Activated CD8-positive, alpha-beta memory T cell treated with anti-CD3 and anti-CD28 coated beads, Interleukin-2, amount 50 U/mL, for 48 hours (primary cell): ENCODE data around the gene PTPRG.

ENCODE experiments used
- DNase-seq: peaks from one replicate; pipeline ENCODE4 v3.0.0-alpha.2; 2020

The PTPRG gene

DNA sequence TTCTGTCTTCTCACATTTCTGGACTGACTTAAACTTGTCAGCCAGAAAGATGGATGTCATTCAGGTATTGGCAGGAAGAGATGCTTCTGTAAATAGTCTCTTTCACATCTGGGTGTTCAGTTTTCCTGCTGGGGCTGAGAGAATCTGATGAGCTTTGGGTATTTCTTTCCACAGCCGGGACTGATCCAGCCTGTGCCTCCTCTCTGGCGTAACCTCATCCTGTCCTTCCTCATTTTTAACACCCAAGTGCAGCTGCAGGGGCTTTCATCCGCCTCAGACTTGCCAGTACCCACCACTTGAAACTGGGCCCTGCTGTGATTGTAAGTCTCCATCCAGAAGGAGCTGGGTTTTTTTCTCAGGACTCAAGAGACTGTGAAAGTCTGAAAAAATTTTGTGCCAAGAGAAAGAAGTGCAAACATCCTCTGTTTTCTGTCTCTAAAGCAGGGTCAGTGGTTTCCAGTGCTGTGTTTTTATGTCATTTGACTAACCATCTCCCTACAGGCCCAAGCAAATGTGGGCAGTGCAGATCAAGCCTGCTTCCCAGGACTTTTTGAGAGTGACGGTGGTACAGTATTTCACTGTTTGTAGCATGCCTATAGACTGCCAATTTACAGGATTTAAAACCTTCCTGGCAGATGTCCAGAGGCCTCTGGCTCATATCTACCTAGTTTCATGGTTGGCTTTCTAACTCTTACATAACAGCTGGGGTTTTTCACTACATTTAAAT lies 342.7 kb downstream of the PTPRG start:
- DNase-seq = no peak

DNA sequence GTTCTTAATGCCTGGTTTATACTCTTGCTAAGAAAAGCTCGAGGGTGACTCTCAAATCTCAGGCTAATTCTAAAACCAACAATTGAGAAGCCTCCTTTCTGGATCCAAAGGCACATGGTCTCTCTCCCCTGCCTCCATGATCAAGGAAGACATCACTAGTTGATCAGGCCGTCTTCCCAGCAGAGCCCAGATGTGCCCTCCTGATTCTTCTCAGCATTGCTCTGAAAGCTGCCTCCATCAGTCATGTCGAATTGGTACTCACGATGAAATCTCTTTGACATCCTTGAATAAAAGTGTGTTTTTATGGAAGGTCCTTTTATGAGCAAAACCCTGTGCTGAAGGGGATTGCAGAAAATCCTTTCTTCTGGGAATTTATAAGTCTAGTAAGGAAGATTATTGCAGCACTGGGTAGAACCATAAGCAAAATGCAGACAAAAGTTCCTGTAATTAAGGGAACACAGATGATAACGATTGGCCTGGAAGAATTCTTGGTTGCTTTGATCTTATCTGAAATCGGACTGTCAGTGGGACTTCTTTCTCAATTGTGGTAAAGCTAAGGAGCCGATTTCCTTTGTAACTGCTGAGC lies 345.9 kb downstream of the PTPRG start:
- no peak for DNase-seq

DNA sequence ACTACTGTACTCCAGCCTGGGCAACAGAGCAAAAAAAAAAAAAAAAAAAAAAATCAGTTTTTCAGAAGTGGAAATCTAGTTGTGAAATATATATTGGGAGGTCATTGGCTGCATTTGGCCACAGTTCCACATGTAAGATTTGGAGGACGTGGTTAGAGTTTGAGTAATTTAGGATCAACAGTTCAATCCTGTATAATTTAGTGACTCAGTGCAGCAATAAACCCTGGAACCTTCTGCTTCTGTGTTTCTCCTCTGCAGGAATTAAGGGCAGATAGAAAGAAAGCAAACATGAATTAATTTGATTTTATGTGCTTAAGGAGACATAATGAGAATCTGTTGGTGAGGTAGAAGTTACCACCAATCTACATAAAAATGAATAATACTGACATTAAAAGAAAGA lies 347.0 kb downstream of the PTPRG start:
- DNase-seq = no peak

DNA sequence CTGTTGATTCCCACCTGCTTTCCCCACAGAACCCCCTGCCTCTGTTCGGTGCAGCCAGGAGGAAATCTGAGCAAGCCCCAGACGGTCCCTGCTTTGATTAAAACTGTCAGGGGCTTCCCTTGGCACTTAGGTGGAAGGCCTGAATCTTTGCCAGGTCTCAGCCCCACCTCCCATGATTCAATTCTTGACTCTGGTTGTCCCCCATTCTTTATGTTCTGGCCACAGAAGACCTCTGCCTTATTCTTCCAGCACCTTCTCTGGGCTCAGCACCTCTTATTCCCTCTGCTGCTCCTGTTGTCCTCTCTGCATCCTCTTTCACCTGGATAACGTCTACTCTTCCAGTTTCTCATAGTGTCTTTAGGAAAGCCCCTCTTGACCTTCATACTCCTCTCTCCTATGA lies 349.4 kb downstream of the PTPRG start:
- no peak for DNase-seq

DNA sequence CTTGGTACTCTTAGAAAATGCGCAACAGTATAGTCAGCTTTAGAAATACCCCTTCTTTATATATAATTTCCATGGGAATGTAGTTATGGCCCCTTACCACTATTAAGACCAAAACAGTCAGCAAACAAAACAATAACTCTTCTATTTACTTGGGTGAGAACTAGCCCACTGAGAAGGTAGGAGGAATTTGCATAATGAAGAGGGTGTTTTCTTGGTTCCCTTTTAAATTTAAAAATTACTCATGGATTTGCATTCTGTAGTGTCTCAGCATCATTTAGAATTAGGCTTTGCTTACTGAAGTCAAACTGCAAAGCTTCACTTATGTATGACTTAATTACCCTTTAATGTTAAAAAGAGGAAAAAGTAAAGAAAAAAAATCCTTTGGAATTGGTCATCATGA lies 350.8 kb downstream of the PTPRG start:
- no peak for DNase-seq

DNA sequence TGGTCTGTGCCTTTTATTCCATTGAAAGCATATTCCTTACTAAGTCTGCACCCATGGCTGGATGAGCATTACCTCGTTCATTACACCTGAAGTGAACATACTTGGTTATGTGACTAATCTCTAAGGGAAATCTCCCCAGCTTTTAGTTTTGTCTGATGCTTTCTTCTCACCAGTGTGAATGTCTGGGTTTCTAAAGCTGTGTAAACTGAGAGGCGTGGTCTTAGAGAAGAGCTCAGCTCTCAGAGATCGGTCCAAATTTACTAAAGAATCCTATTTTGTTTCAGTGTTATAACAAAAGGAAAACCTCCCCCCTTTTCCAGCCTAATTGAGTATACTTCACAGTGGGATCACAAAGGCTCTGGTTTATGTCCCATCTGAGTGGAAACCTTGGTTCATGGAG lies 352.3 kb downstream of the PTPRG start:
- DNase-seq = no peak

DNA sequence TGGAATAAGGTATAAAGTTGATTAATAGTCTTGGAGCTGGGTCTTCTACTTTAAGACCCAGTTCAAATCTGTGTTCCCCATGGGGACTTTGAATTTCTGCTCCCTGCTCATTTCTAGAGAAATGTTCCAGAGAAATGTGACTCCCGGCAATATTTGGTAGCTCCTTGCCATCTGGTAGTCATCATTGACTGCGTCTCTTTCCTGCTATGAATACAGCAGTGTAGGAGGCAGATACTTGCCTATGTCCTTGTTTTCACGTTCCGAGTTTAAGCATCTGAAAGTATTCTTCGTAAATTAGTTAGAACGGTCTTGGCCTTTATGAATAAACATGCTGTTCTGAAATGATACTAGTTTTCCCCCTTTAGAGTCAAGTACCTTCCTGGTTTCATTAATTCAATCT lies 352.9 kb downstream of the PTPRG start:
- no peak for DNase-seq

DNA sequence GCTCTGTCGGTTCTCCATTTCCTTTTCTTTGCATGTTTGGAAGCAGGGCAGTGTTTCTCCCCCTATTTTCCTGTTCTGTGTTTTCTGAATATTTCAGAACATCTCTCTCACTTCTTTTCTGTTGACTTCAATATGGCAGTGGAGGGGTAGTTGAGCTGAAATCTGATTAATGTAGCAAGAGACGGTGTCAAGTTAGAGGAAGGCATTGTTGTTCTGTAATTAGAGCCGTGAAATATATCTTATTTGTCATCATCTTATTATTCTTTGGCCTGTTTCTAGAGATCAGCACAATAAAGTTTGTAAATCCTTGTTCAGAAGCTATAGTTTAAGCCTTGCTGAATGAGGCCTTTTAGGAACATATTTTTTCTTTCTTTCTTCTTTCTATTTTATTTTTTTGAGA lies 353.9 kb downstream of the PTPRG start:
- DNase-seq = no peak

DNA sequence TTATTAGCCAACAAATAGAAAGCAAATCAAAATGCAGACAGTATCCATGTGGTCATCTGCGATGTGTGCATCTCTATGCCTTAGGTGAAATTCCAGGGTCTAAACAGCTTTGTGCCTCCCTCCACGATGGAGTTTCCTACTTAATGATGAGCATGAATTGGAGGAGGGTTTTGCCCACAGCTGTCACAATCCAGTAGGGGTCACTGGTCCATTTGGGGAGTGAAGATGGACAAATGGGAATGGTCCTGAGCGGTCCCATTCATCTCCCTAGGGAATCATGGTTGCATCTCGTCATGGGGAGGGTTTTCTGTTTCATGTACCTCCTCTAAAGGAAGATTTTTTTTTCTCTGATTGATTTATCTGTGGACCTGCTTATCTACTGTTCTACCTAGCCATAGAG lies 358.0 kb downstream of the PTPRG start:
- no peak for DNase-seq

DNA sequence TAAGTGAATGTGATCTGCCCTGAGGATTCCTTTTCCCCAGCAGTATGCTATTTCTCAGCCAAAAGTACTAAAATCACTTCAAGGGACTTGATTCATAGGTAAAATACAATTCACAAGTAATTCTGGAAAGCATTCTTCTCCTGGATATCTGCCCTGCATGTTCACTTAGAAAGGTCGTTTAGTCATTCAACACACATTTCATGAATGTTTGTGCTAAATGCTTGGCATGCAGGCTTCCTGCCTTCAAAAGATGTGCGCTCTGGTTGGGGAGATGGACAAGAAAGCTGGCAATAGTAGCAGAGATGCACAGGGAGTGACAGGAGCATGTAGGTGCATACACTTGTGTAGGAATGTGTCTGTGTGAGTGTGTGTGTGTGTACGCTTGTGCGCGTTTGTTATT lies 360.7 kb downstream of the PTPRG start:
- no peak for DNase-seq

DNA sequence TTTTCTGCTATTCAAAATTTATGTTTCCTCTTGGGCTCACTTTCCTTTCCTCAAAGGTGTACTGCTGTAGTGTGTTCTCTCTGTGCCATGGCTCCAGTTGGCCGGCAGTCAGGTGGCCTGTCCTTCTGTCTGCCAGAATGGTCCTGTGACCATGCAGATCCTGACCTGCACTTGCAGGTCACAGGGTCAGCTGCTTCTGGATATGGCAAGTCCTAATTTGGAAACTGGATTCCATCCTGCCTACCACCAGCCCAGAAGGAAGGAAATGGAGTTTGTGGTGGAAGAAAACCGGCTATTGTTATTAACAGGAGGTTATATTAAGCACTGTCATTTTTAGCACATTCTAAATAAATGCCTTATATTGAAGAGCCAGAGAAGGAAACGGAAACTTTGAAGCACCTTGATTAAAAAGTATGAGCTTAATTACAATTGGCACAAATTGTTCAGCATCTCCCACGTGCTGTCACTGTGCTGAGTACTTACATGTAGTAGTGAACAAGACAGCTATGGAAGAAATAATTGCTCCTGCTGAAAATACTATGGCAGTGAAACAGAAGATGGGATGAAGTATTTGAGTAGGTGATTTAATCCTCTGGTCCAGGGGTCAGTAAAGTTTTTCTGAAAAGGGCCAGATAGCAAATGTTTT lies 362.8 kb downstream of the PTPRG start:
- no peak for DNase-seq

DNA sequence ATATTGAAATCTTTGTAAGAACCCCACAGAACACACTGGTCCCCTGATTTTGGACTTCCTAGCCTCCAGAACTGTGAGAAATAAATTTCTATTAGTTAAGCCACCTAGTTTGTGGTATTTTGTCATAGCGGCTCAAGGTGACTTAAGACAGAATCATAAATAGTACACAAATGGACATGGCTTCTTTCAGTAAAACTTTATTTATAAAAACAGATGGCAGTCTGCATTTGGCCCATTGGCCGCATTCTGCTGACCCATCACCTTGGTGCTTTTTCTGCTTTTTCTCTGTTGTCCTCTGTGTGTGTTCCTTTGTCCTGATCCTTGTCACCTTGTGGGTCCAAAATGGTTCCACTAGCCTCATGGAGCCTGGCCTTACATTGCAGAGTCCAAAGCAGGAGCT lies 363.6 kb downstream of the PTPRG start:
- no peak for DNase-seq

DNA sequence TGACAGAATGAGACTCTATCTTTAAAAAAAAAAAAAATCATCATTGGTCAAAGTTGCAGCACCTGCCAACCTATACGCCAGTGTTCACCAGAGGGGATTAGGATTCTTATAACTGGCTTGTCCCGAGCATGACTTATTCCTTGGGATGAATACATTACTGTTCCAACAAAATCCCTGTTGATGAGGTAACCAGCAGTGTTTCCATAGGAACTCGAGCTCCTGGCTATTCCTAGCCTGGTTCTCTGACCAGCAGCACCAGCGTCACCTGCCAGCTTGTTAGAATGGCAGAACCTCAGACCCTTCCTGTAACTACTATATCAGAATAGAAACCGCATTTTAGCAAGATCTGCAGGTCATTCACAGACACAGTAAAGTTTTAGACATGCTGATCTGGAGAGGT lies 364.4 kb downstream of the PTPRG start:
- no peak for DNase-seq

DNA sequence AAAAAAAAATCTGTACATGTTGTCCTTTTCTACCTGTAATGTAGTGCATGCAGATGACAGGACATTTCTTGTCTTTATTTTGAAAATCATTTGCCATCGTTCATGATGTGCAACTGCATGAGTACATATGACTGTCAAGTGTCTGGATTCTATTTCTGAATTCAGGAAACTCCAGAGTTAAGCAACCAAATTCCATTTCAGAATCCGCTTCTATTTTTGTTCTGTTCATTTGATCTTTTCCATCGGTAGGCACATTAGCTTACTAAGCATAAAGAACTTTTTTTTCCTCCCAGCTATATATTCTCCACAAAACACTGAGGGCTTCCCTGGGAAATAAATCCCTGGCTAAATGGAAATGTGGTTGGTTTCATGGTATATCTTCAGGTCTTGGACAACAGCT lies 365.6 kb downstream of the PTPRG start:
- DNase-seq = no peak

DNA sequence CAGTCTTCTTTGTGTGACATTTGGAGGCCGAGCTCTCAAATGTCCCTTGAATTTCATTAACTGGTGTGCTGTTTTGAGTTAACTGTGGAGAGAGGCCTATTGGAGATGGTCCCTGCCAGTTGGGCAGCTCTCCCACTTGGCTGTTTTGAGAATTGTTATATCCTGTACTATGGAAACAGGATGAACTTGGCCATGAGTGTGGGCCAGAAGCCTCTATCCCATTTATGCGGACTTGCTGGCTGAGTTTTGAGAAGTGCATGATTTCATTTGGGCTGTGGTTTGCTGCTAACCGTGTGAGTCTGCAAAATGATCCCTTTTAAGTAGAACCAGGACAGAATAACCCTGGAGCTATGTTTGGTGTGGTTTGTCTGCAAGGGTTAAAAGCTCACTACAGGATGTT lies 366.0 kb downstream of the PTPRG start:
- no peak for DNase-seq

DNA sequence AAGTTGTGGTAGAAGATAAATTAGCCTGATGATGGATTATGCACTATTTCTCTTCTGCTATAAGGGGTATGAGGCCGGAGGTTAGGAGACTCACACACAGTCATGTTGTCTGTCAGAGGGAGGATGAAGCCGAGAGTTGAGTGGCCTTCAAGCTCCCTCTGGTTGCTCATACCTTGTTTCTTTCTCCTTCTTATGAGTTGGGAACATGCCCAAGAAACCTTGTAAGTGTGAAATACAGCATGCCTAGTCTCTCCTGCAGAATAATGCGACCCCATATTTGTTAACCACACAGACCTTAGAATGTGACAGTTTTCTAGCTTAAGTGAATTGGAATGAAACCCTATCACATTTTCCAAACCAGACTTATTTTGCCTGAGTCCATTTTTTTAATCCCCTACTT lies 366.7 kb downstream of the PTPRG start:
- no peak for DNase-seq

DNA sequence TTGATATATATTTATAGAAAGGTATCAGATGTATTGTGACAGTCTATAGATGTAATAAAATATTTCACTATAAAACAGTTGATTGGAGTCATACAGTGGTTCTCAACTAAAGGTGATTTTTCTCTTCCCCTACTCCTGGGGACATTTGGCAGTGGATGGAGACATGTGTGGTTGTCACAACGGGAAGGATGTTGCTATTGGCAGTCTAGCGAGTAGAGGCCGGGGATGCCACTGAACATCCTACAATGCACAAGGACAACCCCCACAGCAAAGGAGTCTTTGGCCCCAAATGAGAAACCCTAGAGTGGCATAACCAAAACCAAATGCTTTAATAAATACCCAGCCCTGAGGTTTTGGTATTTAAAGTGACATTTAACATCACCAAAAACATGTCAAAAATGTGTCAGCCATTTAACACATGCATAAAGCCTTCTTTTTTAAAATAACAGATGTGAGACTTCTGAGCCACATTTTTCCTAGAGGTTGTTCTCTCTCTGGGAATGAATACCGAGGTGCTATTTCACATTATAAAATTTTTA lies 367.5 kb downstream of the PTPRG start:
- DNase-seq = no peak

DNA sequence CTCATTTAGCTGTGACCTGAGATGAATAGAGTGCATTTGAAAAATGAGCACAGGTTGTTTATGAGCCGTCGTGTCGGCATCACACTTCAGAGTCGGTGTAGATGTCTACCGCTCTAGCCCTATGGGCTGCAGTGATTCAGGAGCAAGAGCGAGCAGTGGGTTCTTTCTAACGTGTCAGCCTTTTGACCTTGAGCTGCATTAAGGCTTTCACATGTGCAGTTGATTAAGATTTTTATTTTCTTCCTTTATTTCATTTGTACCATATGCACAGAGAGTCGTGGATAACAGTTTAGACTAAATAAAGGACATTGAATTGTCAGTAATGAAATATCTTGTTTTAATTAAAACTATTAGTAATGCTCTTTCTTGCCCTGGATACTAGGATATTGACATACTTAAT lies 368.2 kb downstream of the PTPRG start:
- DNase-seq = no peak

DNA sequence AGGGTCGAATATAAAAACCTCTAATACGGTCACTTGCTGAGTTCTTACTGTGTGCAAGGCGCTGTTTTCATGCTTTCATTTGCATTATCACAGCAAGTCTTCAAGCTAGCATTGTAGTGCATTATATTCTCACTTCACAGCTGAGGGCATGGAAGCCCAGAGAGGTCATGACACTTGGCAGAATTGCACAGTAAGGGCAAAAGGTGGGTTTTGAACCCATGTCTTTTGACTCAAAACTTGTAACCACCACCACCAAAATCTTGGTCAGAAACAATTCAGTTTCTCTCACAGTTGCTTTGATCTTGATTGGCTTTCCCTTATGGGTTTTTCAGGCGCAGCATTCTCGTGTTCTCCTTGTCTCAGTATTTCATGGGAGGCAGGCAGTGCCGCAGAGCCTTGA lies 371.1 kb downstream of the PTPRG start:
- no peak for DNase-seq

DNA sequence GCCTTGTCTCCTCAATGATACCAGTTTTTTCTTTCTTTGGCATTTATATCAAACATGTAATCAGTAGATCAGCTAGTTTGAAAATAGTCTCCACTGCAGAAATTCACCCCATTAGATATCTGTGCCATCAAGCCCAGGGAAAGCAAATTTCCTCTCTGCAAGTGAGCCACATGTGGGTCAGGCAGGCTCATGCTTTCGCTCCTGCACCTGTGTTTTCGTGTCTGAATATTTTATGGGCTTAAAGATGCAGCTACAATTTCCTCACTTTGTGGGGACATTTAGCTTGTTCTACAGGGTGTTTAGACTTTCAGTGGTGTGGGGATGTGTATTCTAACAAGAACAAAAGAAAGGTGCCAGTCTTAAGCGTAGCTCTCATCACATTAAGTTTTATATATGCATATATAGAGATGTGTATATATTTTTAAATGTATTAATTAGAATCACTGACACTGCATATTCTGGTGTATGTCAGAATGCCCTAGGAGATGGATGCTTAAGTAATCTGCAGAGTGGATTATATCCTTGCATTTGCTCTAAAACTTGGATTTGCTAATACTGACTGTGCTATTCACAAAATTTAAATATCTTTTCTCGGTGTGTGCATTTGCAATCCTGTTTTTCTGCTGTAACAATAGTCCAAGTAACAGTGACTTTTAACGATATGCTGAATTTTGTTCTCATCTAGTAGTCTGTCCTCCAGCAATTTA lies 372.6 kb downstream of the PTPRG start:
- DNase-seq = no peak

DNA sequence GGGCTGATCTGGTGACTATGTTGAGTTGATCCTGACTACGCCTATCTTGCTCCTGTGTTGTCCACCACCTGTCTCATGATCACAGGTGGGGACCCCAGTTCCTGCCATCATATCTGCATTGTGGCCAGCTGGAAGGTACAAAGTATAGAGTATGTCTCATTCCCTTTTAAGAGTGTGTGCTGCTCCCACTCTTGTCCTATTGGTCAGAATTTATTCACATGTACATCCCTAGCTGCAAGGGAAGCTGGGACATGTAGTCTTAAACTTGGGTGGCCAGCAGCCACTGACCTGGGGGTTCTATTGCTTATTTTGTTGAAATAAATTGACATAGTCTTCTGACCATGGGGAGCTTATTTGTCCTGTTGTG lies 373.1 kb downstream of the PTPRG start:
- DNase-seq = no peak

DNA sequence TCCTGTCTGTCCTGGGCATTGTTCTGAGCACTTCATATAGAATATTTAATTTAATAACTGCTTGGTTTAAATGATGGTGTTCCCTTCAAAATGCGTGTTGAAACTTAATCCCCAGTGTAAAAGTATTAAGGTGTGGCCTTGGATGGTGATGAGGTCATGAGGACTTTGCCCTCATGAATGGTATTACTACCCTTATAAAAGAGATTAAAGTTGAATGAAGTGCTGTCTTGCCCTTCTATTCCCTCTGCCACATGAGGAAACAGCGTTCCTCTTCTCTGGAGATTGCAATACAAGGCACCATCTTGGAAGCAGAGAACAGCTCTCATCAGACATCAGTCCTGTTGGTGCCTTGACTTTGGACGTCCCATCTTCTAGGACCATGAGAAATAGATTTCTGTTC lies 374.4 kb downstream of the PTPRG start:
- DNase-seq = no peak

DNA sequence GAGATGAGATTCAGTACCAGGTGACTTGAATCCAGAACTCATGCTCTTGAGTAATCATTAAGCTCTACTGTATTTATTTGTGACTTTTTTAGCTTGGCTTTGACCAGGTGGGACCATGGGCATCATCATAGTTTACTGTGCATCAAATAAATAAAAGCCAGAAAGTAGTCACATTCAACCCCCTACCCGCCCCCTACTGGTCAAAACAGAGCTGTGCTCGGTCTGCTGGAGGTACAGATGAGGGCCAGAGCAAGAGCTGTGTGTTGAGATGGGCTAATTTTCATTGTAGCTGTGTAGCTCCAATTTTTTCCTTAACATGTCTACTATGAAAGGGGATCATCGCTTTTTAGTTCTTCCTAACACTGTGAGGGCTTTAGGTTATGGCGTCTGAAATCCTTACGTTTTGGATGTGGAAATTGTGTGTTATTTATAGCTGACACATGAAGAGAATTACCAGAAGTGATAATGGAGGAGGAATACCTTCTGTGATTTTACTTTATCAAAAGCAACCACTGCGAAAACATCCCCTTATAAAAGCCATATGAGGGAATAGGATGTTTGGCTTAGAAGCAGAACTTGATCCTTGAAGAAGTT lies 375.1 kb downstream of the PTPRG start:
- peak; percentile 52 for DNase-seq
